Spleen (tissue), 11 donors: Measurements from ENCODE around the gene FLVCR2. TPM values are rescaled to one million over a fixed set of nuclear protein-coding genes. Genes with fewer than 3 reads are reported as not detected.

Experiments
- DNase-seq: peaks from one replicate; pipeline ENCODE4 v3.0.0-alpha.2; 2020
- H3K27ac ChIP-seq, 8 donors: fragments of 200-600 bp; sonication (generic) in 7 of 8; 1 replicate in 4 of 8; 2 replicates in 4 of 8; pipeline versions ENCODE4 v1.5.0 to v1.8.0; 2016 to 2021; ENCODE audit warnings: inconsistent platforms in 4 of 8, mild to moderate bottlenecking in 4 of 8, moderate library complexity in 1 of 8
- H3K27me3 ChIP-seq, 7 donors: fragments of 200-600 bp; sonication (generic) in 6 of 7; replicated peaks in 1 of 7; 1 replicate in 4 of 7; 2 replicates in 3 of 7; pipeline versions ENCODE4 v1.5.0 to v1.8.0; 2016 to 2021; ENCODE audit warnings: inconsistent platforms in 3 of 7, mild to moderate bottlenecking in 1 of 7
- H3K36me3 ChIP-seq, 6 donors: fragments of 200-600 bp; sonication (generic) in 5 of 6; 1 replicate in 4 of 6; 2 replicates in 2 of 6; pipeline versions ENCODE4 v1.5.0 to v1.8.0; 2016 to 2021; ENCODE audit warnings: inconsistent platforms in 2 of 6
- H3K4me1 ChIP-seq, 6 donors: fragments of 200-600 bp; sonication (generic) in 5 of 6; 1 replicate in 3 of 6; 2 replicates in 3 of 6; pipeline versions ENCODE4 v1.5.0 to v1.8.0; 2016 to 2021; ENCODE audit warnings: inconsistent platforms in 3 of 6
- H3K4me3 ChIP-seq, 8 donors: fragments of 200-600 bp; sonication (generic) in 7 of 8; 1 replicate in 4 of 8; 2 replicates in 4 of 8; pipeline versions ENCODE4 v1.5.0 to v1.8.0; 2016 to 2021; ENCODE audit warnings: inconsistent platforms in 4 of 8, mild to moderate bottlenecking in 4 of 8, moderate library complexity in 2 of 8
- H3K9me3 ChIP-seq, 8 donors: fragments of 200-600 bp; sonication (generic) in 7 of 8; 1 replicate in 4 of 8; 2 replicates in 4 of 8; pipeline versions ENCODE4 v1.5.0 to v1.8.0; 2016 to 2021; ENCODE audit warnings: inconsistent platforms in 4 of 8
- POLR2A ChIP-seq, 3 donors: fragments of 450-650 bp; IDR thresholded peaks; one replicate each; pipeline ENCODE4 v1.5.1; 2017; ENCODE audit warnings: antibody characterized with exemption in 3 of 3, mild to moderate bottlenecking in 1 of 3
- POLR2AphosphoS5 ChIP-seq, 3 donors: sonication (generic); formaldehyde crosslinking; IDR thresholded peaks; one replicate each; pipeline ENCODE4 v1.5.1; 2017; ENCODE audit warnings: antibody characterized with exemption in 3 of 3
- WGBS, 5 donors: extraction: QIAGEN DNeasy Blood & Tissue Kit in 3 of 5; methylation state at CpG; one replicate each; pipeline versions ENCODE4 v1.1.5 to v1.1.7; 2013 to 2018; 5-methylcytosine and 5-hydroxymethylcytosine counted together
- intact Hi-C: fragments of 100-400 bp; cut with DNase I; formaldehyde crosslinking; loops from one replicate; pipeline ENCODE4 v1.15.0; 2023; ENCODE audit warnings: low total_unique reads
- polyA plus RNA-seq, 3 donors: library from polyadenylated mRNA; stranded (reverse); fragments of 200-250 nt; gene quantifications; one replicate each; pipeline ENCODE4 v1.2.1, GENCODE V29; 2013
- total RNA-seq, 7 donors: library from RNA; depleted of rRNA in 3 of 7; stranded (reverse); fragments of >200 nt in 3 of 7; fragmentation: NEBNext Ultra II Directional in 4 of 7; extraction: Animal tissue kit (Norgen Biotek cat#: 25700) in 4 of 7; gene quantifications; one replicate each; pipeline versions ENCODE4 v1.1.0 to v1.2.1, GENCODE V29; 2016 to 2021
- TF ChIP-seq, protein P1 (sequence below), 11 experiments: fragments of 200-600 bp in 7 of 11; fragments of 450-650 bp in 4 of 11; sonication (generic) in 4 of 11; IDR thresholded peaks in 8 of 11; conservative IDR thresholded peaks in 3 of 11; 1 replicate in 7 of 11; 2 replicates in 4 of 11; pipeline versions ENCODE4 v1.4.0 to v1.8.0; 2016 to 2021; ENCODE audit warnings: antibody characterized with exemption in 11 of 11, inconsistent platforms in 4 of 11, mild to moderate bottlenecking in 1 of 11
- donor health status: healthy with polysubstance abuse.
- donor health status: DM: no; HTN: no; CAD: no; lungs with moderate emphysema.
- donor health status: DM: no; HTN: no; CAD: no.
- donor health status: Bipolar disorder and iron deficiency.
- donor health status: healthy.
- donor health status: DM: no; HTN: no; CAD: no.
- donor health status: DM: yes; HTN: yes; CAD: no.

FLVCR2 gene
- total and polyA plus RNA-seq, 10 donors = 4.8 to 47.9 (median 30.2) TPM

DNA sequence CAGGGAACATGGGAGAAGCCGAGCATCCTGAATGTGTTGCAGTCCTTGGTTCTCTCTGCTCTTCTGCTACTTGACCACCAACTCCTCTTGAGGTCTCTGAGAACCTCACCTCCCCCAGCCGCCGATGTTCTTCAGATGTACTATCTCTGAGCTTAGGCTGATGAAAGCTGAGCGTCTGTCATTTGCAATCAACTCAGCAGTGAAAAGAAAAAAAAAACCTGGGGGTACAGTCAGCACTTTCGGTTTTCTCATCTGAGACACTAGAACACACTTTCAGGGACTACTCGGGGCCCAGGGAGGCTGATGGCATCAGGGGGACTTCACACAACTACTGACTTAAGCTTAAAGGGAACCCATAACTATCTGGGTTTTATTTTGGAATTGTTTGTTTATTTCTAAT lies 9.6 kb upstream of the FLVCR2 start:
- no peak for DNase-seq
- intact Hi-C loops = loop anchor here (10.0 kb wide), 1 partner anchor 254 kb away; no protein-coding TSS in a partner anchor
- 81 to 92% (median 86%) methylated on average over 6 of the region's 6 CpGs for WGBS, 5 donors

DNA sequence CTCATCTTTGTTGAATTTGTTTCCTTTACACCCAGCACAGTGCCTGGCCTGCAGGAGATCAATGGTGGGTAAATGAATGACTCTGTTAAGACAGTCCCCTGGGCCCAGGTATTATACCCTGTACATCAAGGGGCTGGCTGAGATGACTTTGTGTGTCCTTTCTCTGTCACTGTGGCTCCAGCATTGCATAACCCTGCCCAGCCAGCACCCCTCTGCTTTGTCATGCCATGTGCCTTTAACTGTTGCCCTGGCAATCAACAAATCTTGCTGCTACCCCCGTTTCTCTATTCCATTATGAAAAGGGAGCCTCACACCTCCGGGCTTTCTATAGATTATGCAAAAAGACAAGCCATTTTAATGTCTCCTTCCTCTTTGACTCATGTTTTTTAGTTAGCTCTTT lies 7.6 kb upstream of the FLVCR2 start:
- Histone ChIP-seq H3K4me3 (no peak overlapping the region), H3K36me3 (no peaks in the 10 kb centered on the region), H3K27ac (no peak overlapping the region), H3K27me3 (no peaks in the 10 kb centered on the region), H3K9me3 (no peaks in the 10 kb centered on the region), H3K4me1 (peaks cover 0 to 13% (median 0%) of the 10 kb centered on the region in 6 donors)
- DNase-seq = no peak
- no peak for TF ChIP-seq POLR2AphosphoS5 (IDR thresholded peaks at IDR 0.05)
- TF ChIP-seq, protein P1, sequence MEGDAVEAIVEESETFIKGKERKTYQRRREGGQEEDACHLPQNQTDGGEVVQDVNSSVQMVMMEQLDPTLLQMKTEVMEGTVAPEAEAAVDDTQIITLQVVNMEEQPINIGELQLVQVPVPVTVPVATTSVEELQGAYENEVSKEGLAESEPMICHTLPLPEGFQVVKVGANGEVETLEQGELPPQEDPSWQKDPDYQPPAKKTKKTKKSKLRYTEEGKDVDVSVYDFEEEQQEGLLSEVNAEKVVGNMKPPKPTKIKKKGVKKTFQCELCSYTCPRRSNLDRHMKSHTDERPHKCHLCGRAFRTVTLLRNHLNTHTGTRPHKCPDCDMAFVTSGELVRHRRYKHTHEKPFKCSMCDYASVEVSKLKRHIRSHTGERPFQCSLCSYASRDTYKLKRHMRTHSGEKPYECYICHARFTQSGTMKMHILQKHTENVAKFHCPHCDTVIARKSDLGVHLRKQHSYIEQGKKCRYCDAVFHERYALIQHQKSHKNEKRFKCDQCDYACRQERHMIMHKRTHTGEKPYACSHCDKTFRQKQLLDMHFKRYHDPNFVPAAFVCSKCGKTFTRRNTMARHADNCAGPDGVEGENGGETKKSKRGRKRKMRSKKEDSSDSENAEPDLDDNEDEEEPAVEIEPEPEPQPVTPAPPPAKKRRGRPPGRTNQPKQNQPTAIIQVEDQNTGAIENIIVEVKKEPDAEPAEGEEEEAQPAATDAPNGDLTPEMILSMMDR (IDR thresholded peaks at IDR 0.05 in 8 of 11, conservative IDR thresholded peaks at IDR 0.05 in 3 of 11) = no peak
- TF ChIP-seq POLR2A (IDR thresholded peaks at IDR 0.05) = no peak
- intact Hi-C loops = no loop called here
- WGBS, 5 donors = 28 to 60% (median 37%) methylated on average over 2 of the region's 2 CpGs

More for the DNA sequence above, 9.6 kb upstream of the FLVCR2 start:
- Histone ChIP-seq H3K27ac (no peak overlapping the region), H3K4me1 (peaks cover 0 to 13% (median 0%) of the 10 kb centered on the region in 6 donors), H3K27me3 (no peaks in the 10 kb centered on the region), H3K9me3 (no peaks in the 10 kb centered on the region), H3K4me3 (no peak overlapping the region), H3K36me3 (no peaks in the 10 kb centered on the region)
- no peak for TF ChIP-seq POLR2A (IDR thresholded peaks at IDR 0.05)
- TF ChIP-seq, protein P1 (IDR thresholded peaks at IDR 0.05 in 8 of 11, conservative IDR thresholded peaks at IDR 0.05 in 3 of 11) = no peak
- TF ChIP-seq POLR2AphosphoS5 (IDR thresholded peaks at IDR 0.05) = no peak

DNA sequence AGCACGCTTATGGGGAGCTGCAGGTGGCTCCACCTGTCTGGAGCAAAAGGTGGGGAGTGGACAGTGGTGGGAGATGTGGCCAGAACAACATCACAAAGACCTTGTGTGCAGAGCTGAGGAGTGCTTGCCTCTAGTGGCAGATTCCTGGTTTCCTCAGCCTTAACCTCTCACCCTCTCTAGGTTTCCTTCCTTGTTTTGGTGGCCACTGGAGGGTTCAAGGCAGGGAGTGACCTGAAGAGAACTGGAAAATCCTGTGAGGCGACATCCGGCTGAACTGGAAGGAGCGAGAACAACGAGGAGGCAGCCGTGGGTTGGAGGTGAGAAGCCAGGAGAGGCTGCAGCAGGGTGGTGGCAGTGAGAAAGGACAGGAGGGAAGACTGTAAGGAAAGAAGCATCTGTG lies 6.3 kb upstream of the FLVCR2 start:
- intact Hi-C loops = no loop called here

DNA sequence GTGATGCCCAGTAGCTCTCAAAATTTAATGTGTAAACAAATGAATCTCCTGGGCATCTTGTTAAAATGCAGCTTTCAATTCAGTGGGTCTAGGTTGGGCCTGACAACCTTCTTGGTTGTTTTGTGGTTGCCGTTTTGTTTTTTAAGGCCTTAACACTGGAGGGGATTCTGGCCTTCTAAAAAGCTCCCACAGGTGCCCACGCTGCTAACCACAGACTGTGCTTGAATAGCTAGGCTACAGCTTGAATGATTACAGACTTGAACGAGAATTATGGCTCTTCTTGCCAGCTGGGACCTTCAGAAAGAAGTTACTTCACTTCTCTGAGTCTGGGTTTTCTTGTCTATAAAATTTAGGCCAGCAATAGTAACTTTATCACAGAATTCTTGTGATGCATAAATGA lies 1.3 kb upstream of the FLVCR2 start:
- H3K27me3 ChIP-seq = no peaks in the 10 kb centered on the region
- no peak for DNase-seq
- H3K4me1 ChIP-seq = peaks cover 8 to 43% (median 27%) of the 10 kb centered on the region in 6 donors
- no peaks in the 10 kb centered on the region for H3K9me3 ChIP-seq
- no peak overlapping the region for H3K4me3 ChIP-seq
- no peaks in the 10 kb centered on the region for H3K36me3 ChIP-seq
- H3K27ac ChIP-seq = peak overlapping the region in 3 of 8 donors; percentile 69 to 85 (median 84)
- intact Hi-C loops = no loop called here
- TF ChIP-seq POLR2AphosphoS5 (IDR thresholded peaks at IDR 0.05) = no peak
- TF ChIP-seq POLR2A (IDR thresholded peaks at IDR 0.05) = no peak
- TF ChIP-seq, protein P1 (IDR thresholded peaks at IDR 0.05 in 8 of 11, conservative IDR thresholded peaks at IDR 0.05 in 3 of 11) = no peak
- WGBS, 5 donors = 31 to 61% (median 55%) methylated on average over 3 of the region's 3 CpGs

More for the DNA sequence above, 6.3 kb upstream of the FLVCR2 start:
- no peak for TF ChIP-seq POLR2AphosphoS5 (IDR thresholded peaks at IDR 0.05)
- TF ChIP-seq, protein P1 (IDR thresholded peaks at IDR 0.05 in 8 of 11, conservative IDR thresholded peaks at IDR 0.05 in 3 of 11) = no peak
- TF ChIP-seq POLR2A (IDR thresholded peaks at IDR 0.05) = no peak
- 65 to 85% (median 80%) methylated on average over 6 of the region's 6 CpGs for WGBS, 5 donors
- DNase-seq = no peak
- Histone ChIP-seq H3K4me3 (no peak overlapping the region), H3K4me1 (peaks cover 0 to 10% (median 0%) of the 10 kb centered on the region in 6 donors), H3K27ac (no peak overlapping the region), H3K27me3 (no peaks in the 10 kb centered on the region), H3K36me3 (no peaks in the 10 kb centered on the region), H3K9me3 (no peaks in the 10 kb centered on the region)
